ENCODE data around the gene PIP4K2A.
A peak's percentile ranks its signal among the peaks of the same experiment; 100 is the strongest.
"Not testable (repeated sequence)": the region's sequence is repeated elsewhere in the genome, so short reads cannot be mapped to it uniquely, and the experiment has no call there.

PIP4K2A gene

GRCh38 chr10:22692119-22692518, 22.3 kb downstream of the PIP4K2A start:
- DNase-seq; H4K5ac ChIP-seq (ENCODE audit: low read length); H3K4ac ChIP-seq (ENCODE audit: low read depth, low read length); H3K4me3 ChIP-seq (ENCODE audit: low read length); H3K56ac ChIP-seq (ENCODE audit: low read length); H3K27me3 ChIP-seq (ENCODE audit: insufficient read depth, low read length, poor library complexity); H3K9ac ChIP-seq (ENCODE audit: low read length); H3K18ac ChIP-seq (ENCODE audit: low read length); H2BK5ac ChIP-seq (ENCODE audit: low read length); H2AK5ac ChIP-seq (ENCODE audit: low read length); H3K23ac ChIP-seq (ENCODE audit: low read length); H3K79me1 ChIP-seq (ENCODE audit: low read length); H2BK15ac ChIP-seq (replicated peaks; ENCODE audit: low read depth); H4K8ac ChIP-seq (ENCODE audit: low read depth, low read length); H3K27ac ChIP-seq (ENCODE audit: low read depth, low read length); H2BK120ac ChIP-seq (ENCODE audit: low read depth, low read length); H3K4me2 ChIP-seq (ENCODE audit: low read length); H3K4me1 ChIP-seq (ENCODE audit: control insufficient read depth, low read depth, low read length); H3K36me3 ChIP-seq (ENCODE audit: control insufficient read depth, insufficient read depth, low read length): not testable (repeated sequence)
- peaks cover 11% of the 10 kb centered on the region for H3K79me2 ChIP-seq (ENCODE audit: control insufficient read depth, insufficient read depth, low read length)
- WGBS (ENCODE audit: extremely low coverage, insufficient coverage, low lambda C conversion rate), result no CpG with 5 or more reads among the region's 5 CpGs

GRCh38 chr10:22690614-22691431, 23.6 kb downstream of the PIP4K2A start:
- Histone ChIP-seq H3K79me2 (ENCODE audit: control insufficient read depth, insufficient read depth, low read length) (peaks cover 15% of the 10 kb centered on the region), H3K18ac (ENCODE audit: low read length) (no peak overlapping the region), H3K9ac (ENCODE audit: low read length) (no peak overlapping the region), H3K4me2 (ENCODE audit: low read length) (no peak overlapping the region), H3K4me3 (ENCODE audit: low read length) (no peak overlapping the region), H3K27me3 (ENCODE audit: insufficient read depth, low read length, poor library complexity) (no peaks in the 10 kb centered on the region), H3K56ac (ENCODE audit: low read length) (no peak overlapping the region), H2AK5ac (ENCODE audit: low read length) (no peak overlapping the region), H3K79me1 (ENCODE audit: low read length) (peaks cover 4% of the 10 kb centered on the region), H2BK5ac (ENCODE audit: low read length) (no peak overlapping the region), H3K23ac (ENCODE audit: low read length) (no peak overlapping the region), H4K5ac (ENCODE audit: low read length) (no peak overlapping the region), H3K27ac (ENCODE audit: low read depth, low read length) (no peak overlapping the region), H4K8ac (ENCODE audit: low read depth, low read length) (no peak overlapping the region), H2BK15ac (replicated peaks; ENCODE audit: low read depth) (no peak overlapping the region), H3K4me1 (ENCODE audit: control insufficient read depth, low read depth, low read length) (no peaks in the 10 kb centered on the region), H3K36me3 (ENCODE audit: control insufficient read depth, insufficient read depth, low read length) (no peaks in the 10 kb centered on the region), H3K4ac (ENCODE audit: low read depth, low read length) (no peak overlapping the region), H2BK120ac (ENCODE audit: low read depth, low read length) (no peak overlapping the region)
- DNase-seq, result no peak
- no CpG with 5 or more reads among the region's 9 CpGs for WGBS (ENCODE audit: extremely low coverage, insufficient coverage, low lambda C conversion rate)

GRCh38 chr10:22690158-22690557, 24.2 kb downstream of the PIP4K2A start:
- Histone ChIP-seq H3K18ac (ENCODE audit: low read length) (no peak overlapping the region), H3K79me2 (ENCODE audit: control insufficient read depth, insufficient read depth, low read length) (peaks cover 14% of the 10 kb centered on the region), H3K23ac (ENCODE audit: low read length) (no peak overlapping the region), H3K4me2 (ENCODE audit: low read length) (no peak overlapping the region), H3K27ac (ENCODE audit: low read depth, low read length) (no peak overlapping the region), H3K4ac (ENCODE audit: low read depth, low read length) (no peak overlapping the region), H3K56ac (ENCODE audit: low read length) (no peak overlapping the region), H2BK5ac (ENCODE audit: low read length) (no peak overlapping the region), H2BK120ac (ENCODE audit: low read depth, low read length) (no peak overlapping the region), H2AK5ac (ENCODE audit: low read length) (no peak overlapping the region), H3K36me3 (ENCODE audit: control insufficient read depth, insufficient read depth, low read length) (no peaks in the 10 kb centered on the region), H2BK15ac (replicated peaks; ENCODE audit: low read depth) (no peak overlapping the region), H4K5ac (ENCODE audit: low read length) (no peak overlapping the region), H3K4me3 (ENCODE audit: low read length) (no peak overlapping the region), H3K27me3 (ENCODE audit: insufficient read depth, low read length, poor library complexity) (no peaks in the 10 kb centered on the region), H3K4me1 (ENCODE audit: control insufficient read depth, low read depth, low read length) (no peaks in the 10 kb centered on the region), H4K8ac (ENCODE audit: low read depth, low read length) (no peak overlapping the region), H3K9ac (ENCODE audit: low read length) (no peak overlapping the region), H3K79me1 (ENCODE audit: low read length) (peaks cover 4% of the 10 kb centered on the region)
- no peak for DNase-seq
- no CpG with 5 or more reads among the region's 2 CpGs for WGBS (ENCODE audit: extremely low coverage, insufficient coverage, low lambda C conversion rate)

DNA sequence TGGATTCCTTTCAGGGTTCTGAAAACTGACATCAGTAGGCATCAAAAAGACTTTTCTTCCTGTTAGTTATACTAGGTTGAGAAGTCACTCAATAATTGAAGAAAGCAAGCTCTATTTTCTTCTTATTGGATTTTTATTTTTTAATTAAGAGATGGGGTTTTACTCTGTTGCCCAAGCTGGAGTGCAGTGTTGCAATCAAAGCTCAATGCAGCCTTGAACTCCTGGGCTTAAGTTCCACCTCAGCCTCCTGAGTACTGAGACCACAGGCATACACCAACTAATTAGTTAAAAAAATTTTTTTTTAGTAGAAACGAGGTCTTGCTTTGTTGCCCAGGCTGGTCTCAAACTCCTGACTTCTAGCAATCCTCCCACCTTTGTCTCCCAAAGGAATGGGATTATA, 28.0 kb downstream of the PIP4K2A start:
- no peak overlapping the region for H3K4me2 ChIP-seq (ENCODE audit: low read length)
- no peak overlapping the region for H2AK5ac ChIP-seq (ENCODE audit: low read length)
- H3K79me2 ChIP-seq (ENCODE audit: control insufficient read depth, insufficient read depth, low read length), result peaks cover 22% of the 10 kb centered on the region
- no peaks in the 10 kb centered on the region for H3K27me3 ChIP-seq (ENCODE audit: insufficient read depth, low read length, poor library complexity)
- no peak overlapping the region for H3K27ac ChIP-seq (ENCODE audit: low read depth, low read length)
- no peak overlapping the region for H3K56ac ChIP-seq (ENCODE audit: low read length)
- WGBS (ENCODE audit: extremely low coverage, insufficient coverage, low lambda C conversion rate), result no CpG with 5 or more reads among the region's 1 CpG
- peaks cover 14% of the 10 kb centered on the region for H3K79me1 ChIP-seq (ENCODE audit: low read length)
- no peak overlapping the region for H3K4ac ChIP-seq (ENCODE audit: low read depth, low read length)
- H3K18ac ChIP-seq (ENCODE audit: low read length), result no peak overlapping the region
- no peaks in the 10 kb centered on the region for H3K4me1 ChIP-seq (ENCODE audit: control insufficient read depth, low read depth, low read length)
- no peak overlapping the region for H3K9ac ChIP-seq (ENCODE audit: low read length)
- no peak overlapping the region for H3K4me3 ChIP-seq (ENCODE audit: low read length)
- H2BK120ac ChIP-seq (ENCODE audit: low read depth, low read length), result no peak overlapping the region
- H3K23ac ChIP-seq (ENCODE audit: low read length), result no peak overlapping the region
- H3K36me3 ChIP-seq (ENCODE audit: control insufficient read depth, insufficient read depth, low read length), result no peaks in the 10 kb centered on the region
- DNase-seq, result no peak
- H2BK15ac ChIP-seq (replicated peaks; ENCODE audit: low read depth), result no peak overlapping the region
- no peak overlapping the region for H4K8ac ChIP-seq (ENCODE audit: low read depth, low read length)
- H4K5ac ChIP-seq (ENCODE audit: low read length), result no peak overlapping the region
- no peak overlapping the region for H2BK5ac ChIP-seq (ENCODE audit: low read length)

DNA sequence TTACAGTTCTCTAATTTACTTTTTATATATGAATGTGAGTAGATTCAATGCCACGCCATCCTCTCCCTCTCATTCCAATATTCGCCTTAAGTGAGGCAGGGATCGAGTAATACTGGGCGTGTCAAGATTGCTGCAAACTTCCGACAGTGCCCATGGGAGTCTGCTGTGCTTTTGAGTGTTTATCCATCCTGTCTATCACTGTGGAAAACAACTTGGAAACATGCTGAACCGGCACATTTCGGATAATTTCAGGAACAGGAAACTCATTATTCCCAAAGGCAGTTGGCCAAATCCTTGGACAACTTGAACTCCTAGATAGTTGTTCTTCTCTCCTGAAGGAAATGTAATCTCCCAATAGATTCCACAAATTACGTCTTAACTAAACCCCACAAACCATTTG, 28.5 kb downstream of the PIP4K2A start:
- Histone ChIP-seq H4K8ac (ENCODE audit: low read depth, low read length) (no peak overlapping the region), H3K4me2 (ENCODE audit: low read length) (no peak overlapping the region), H2BK120ac (ENCODE audit: low read depth, low read length) (no peak overlapping the region), H3K9ac (ENCODE audit: low read length) (no peak overlapping the region), H2AK5ac (ENCODE audit: low read length) (no peak overlapping the region), H3K27me3 (ENCODE audit: insufficient read depth, low read length, poor library complexity) (no peaks in the 10 kb centered on the region), H2BK15ac (replicated peaks; ENCODE audit: low read depth) (no peak overlapping the region), H3K79me1 (ENCODE audit: low read length) (peaks cover 16% of the 10 kb centered on the region), H2BK5ac (ENCODE audit: low read length) (no peak overlapping the region), H3K4me3 (ENCODE audit: low read length) (no peak overlapping the region), H3K4me1 (ENCODE audit: control insufficient read depth, low read depth, low read length) (no peaks in the 10 kb centered on the region), H3K18ac (ENCODE audit: low read length) (no peak overlapping the region), H3K4ac (ENCODE audit: low read depth, low read length) (no peak overlapping the region), H3K79me2 (ENCODE audit: control insufficient read depth, insufficient read depth, low read length) (peaks cover 24% of the 10 kb centered on the region), H3K56ac (ENCODE audit: low read length) (peak overlapping the region; percentile 32), H3K23ac (ENCODE audit: low read length) (no peak overlapping the region), H3K27ac (ENCODE audit: low read depth, low read length) (no peak overlapping the region), H4K5ac (ENCODE audit: low read length) (no peak overlapping the region), H3K36me3 (ENCODE audit: control insufficient read depth, insufficient read depth, low read length) (no peaks in the 10 kb centered on the region)
- DNase-seq, result no peak
- no CpG with 5 or more reads among the region's 8 CpGs for WGBS (ENCODE audit: extremely low coverage, insufficient coverage, low lambda C conversion rate)

DNA sequence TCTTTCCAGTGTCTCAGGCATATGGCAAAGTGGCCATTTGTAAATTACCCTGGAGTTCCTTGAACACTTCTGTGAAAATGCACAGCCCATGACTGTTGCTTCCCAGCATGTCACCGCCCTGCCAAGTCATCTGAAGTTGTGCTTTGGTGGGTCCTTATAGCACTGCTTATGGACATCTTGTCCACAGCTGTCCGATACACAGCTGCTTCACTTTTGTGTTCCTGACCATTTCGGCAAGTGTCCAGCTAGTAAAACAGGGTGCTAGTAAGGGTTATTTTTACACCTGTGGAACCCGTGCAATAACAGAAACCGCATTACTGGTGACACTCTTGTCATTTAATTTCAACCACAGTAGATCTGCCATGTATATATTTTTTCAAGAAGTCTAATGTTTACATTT, 29.7 kb downstream of the PIP4K2A start:
- H3K79me1 ChIP-seq (ENCODE audit: low read length), result peaks cover 16% of the 10 kb centered on the region

More for the DNA sequence above, 29.7 kb downstream of the PIP4K2A start:
- Histone ChIP-seq H3K4me3 (ENCODE audit: low read length) (no peak overlapping the region), H3K9ac (ENCODE audit: low read length) (no peak overlapping the region), H3K23ac (ENCODE audit: low read length) (no peak overlapping the region), H3K4me1 (ENCODE audit: control insufficient read depth, low read depth, low read length) (no peaks in the 10 kb centered on the region), H2BK5ac (ENCODE audit: low read length) (no peak overlapping the region), H2BK120ac (ENCODE audit: low read depth, low read length) (no peak overlapping the region), H3K79me2 (ENCODE audit: control insufficient read depth, insufficient read depth, low read length) (peaks cover 24% of the 10 kb centered on the region), H4K8ac (ENCODE audit: low read depth, low read length) (no peak overlapping the region), H3K18ac (ENCODE audit: low read length) (no peak overlapping the region), H2AK5ac (ENCODE audit: low read length) (no peak overlapping the region), H3K56ac (ENCODE audit: low read length) (no peak overlapping the region), H3K4me2 (ENCODE audit: low read length) (no peak overlapping the region), H3K27ac (ENCODE audit: low read depth, low read length) (no peak overlapping the region), H2BK15ac (replicated peaks; ENCODE audit: low read depth) (no peak overlapping the region), H3K36me3 (ENCODE audit: control insufficient read depth, insufficient read depth, low read length) (no peaks in the 10 kb centered on the region), H3K4ac (ENCODE audit: low read depth, low read length) (no peak overlapping the region), H3K27me3 (ENCODE audit: insufficient read depth, low read length, poor library complexity) (no peaks in the 10 kb centered on the region), H4K5ac (ENCODE audit: low read length) (no peak overlapping the region)
- no peak for DNase-seq
- no CpG with 5 or more reads among the region's 5 CpGs for WGBS (ENCODE audit: extremely low coverage, insufficient coverage, low lambda C conversion rate)
